HG03354 (cell line): ENCODE measurements around the gene FGF6.
"Not testable (repeated sequence)": the region's sequence is repeated elsewhere in the genome, so short reads cannot be mapped to it uniquely, and the experiment has no call there.

ENCODE experiments used
- ATAC-seq: cut with Tn5 transposase; IDR thresholded peaks from one replicate; pipeline ENCODE4 v1.9.1; 2021; ENCODE audit warnings: mild to moderate bottlenecking; ENCODE audit not compliant: unreplicated experiment, poor library complexity, severe bottlenecking

The FGF6 gene

GRCh38 chr12:4424422-4424821 lies 21.2 kb downstream of the FGF6 start:
- ATAC-seq: no peak

DNA sequence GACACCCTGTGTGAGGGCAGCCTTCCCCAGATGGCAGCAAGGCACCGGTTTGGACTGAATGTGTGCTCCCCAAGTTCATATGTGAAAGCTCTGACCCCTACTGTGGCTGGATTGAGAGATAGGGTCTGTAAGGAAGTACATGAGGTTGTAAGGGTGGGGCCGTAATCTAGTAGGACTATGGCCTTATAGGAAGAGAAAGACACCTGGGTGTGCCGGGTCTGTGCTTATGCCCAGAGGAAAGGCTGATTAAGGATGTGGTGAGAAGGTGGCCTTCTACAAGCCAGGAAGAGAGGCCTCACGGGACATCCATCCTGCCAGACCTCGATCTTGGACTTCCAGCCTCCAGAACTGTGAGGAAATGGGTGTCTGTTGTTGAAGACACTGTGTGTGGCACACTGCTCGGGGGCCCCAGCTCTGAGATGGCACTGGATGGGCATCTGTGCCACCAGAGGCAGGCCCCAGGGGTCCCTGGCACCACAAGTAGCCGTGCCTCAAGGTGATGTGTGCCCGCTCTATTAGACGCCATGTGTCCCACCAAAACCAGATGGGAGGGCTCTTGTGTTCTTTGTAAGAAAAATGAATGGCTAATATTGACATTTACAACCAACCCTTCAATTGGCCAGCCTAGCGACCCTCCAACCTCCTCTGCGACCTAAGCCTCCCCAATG lies 22.0 kb downstream of the FGF6 start:
- ATAC-seq: no peak

DNA sequence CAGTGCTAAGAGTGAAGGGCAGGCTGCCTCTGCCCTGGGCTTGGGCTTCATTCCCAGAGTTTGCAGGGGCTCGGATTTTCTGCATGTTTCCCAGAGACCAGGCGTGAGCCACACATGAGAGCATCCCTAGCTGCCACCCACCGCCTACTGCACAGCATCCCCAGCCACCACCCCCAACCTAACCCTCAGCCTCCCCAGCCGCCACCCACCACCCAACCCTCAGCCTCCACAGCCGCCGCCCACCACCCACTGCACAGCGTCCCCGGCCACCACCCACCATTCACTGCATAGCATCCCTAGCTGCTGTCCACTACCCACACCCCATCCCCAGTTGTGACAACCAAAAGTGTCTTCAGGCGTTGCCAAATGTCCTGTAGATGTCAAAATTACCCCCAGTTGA lies 22.6 kb downstream of the FGF6 start:
- ATAC-seq: no peak

DNA sequence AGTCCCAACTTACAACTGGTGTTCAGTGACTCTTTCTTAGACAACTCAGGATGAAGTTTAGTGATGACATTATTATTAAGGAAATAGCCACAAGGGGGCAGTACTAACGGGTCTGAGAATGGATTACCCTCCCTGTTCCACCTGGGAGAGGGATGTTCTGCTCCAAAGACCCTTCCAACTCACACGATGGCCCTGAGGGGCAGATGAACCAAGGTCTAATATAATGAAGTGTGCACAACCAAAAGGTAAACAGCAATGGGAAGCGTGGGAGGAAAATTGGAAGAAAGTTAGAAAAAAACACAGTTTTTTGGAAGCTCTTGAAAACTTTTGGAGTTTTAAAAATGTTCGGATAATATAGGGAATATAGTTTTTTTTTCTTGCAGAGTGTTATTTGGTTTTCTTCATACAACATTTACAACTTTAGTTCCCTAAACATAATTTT lies 24.0 kb downstream of the FGF6 start:
- ATAC-seq: no peak

DNA sequence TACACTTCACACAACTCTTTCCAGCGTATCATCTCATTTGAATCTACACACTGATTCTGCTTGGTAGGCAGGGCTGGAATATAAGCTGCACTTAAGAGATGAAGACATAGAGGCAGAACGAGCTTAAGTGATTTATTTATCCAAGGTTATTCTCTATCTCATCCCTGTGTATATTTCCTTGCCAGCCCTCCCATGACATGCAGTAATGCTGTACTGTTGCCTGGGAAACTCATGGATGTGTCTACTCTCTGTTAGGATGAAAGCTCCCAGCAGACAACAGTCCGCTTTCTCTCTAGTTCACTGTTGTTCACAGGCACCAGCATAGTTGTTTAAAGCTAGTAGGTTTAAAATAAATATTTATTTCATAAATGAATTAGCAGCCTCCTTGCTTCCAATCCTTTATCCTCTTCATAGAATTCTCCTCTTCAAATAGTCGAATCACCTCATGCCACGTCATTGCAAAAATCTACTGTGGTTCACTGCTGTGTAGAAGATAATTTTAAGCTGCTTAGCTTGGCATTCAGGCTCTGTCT lies 25.4 kb downstream of the FGF6 start:
- no peak for ATAC-seq

GRCh38 chr12:4418913-4419312 lies 26.7 kb downstream of the FGF6 start:
- ATAC-seq: no peak

DNA sequence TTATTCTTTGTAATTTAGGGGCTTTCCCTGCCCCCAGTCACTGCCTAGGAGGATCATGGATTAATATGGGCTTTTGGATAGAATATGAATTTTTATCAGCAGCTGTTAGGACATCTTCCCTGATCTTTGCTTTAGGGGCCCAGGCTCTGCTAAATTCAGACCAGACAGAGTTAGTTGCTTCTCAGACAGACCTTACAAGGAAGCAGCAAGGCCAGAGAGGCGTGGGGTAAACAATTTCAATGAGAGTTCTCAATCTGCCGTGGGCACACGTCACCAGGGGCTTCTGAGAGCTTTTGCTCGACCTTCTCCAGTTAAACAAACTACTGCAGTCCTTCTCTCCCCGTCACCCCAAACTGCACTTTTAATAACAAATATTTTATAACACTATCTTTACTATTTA lies 27.7 kb downstream of the FGF6 start:
- no peak for ATAC-seq

DNA sequence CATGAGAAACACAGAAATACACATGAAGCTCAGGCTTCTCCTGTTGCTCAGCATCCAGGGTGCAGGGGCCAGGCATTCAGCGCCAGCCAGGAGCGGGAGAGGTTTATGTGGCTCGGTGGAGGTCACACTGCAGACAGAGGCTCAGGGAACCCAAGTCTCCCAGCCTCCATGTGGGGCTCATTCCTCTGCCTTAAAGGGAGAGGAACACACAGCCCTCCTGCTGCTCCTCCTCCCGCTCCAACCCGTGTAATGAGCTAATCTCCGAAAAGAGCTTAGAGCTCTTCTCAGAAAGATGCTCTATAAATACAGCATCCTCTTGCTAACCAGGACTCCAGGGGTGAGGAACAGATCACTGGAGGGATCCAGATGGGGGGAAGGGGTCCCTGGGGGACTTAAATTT lies 28.2 kb downstream of the FGF6 start:
- no peak for ATAC-seq

DNA sequence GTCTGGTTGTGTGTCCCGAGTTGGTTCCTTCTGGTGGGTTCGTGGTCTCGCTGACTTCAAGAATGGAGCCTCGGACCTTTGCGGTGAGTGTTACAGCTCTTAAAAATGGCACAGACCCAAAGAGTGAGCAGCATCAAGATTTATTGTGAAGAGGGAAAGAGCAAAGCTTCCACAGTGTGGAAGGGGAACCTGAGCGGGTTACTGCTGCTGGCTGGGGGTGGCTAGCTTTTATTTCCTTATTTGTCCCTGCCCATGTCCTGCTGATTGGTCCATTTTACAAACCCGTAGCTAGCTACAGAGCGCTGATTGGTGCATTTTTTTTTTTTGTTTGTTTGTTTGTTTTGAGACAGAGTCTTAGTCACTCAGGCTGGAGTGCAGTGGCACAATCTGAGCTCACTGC lies 29.3 kb downstream of the FGF6 start:
- ATAC-seq: no peak

- no peak for ATAC-seq
These were observed 33.1 kb downstream of the FGF6 start for GRCh38 chr12:4412465-4412864.

DNA sequence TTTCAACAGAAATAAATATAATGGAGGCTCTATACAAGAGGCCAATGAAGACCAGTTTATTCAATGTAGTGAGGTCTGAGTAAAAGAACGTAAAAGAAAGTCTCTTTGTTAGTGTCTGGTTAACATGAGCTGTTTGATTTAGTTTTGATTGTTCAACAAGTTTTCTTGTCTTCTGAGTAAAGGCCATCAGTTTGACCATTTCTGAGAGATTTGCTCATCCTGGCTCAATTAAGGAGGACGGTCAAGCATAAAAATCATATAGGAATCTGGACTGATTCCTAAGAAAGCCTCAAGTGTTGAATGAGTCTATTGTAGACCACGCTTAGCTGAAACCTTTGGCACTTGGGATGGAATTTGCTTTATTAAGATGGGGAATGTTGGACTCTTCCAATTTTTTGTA lies 33.6 kb downstream of the FGF6 start:
- ATAC-seq: no peak

- ATAC-seq: no peak
These were observed 38.5 kb downstream of the FGF6 start for GRCh38 chr12:4407136-4407535.

DNA sequence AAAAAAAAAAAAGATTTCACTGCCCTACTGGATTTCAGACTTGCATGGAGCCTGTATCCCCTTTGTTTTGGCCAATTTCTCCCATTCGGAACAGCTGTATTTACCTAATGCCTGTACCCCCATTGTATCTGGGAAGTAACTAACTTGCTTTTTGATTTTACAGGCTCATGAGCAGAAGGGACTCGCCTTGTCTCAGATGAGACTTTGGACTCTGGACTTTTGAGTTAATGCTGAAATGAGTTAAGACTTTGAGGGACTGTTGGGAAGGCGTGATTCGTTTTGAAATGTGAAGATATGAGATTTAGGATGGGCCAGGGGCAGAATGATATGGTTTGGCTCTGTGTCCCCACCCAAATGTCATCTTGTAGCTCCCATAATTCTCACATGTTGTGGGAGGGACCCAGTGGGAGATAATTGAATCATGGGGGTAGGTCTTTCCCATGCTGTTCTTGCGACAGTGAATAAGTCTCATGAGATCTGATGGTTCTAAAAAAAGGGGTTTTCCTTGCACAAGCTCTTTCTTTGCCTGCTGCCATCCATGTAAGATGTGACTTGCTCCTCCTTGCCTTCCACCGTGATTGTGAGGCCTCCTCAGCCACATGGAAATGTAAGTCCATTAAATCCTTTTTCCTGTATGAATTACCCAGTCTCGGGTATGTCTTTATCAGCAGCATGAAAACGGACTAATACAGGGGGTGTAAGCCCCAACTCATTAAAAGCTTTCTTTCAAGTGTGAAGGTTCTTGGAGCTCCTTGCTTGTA lies 40.6 kb downstream of the FGF6 start:
- ATAC-seq: not testable (repeated sequence)

GRCh38 chr12:4402996-4403395 lies 42.6 kb downstream of the FGF6 start:
- ATAC-seq: no peak

GRCh38 chr12:4401117-4401516 lies 44.5 kb downstream of the FGF6 start:
- no peak for ATAC-seq

GRCh38 chr12:4395818-4396217 lies 49.8 kb downstream of the FGF6 start:
- no peak for ATAC-seq

DNA sequence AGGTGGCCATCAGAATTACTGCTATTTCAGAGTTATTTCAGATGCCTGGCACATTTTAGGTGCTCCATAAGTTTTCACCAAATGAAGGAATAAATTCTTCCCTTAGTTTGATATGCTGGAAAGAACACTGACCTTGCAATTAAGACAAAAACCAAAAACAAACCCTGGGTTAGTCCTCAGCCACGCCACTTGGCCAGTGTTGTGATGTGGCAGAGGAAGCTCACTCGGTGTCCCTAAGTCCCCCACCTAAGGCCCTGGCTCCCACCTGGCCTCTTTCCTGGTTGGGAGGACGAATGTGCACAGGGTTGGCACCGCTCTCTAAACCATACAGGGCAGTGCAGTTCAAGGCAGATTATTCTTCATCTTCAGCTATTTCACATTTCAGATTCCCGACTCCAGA lies 52.4 kb downstream of the FGF6 start:
- ATAC-seq: no peak

GRCh38 chr12:4392223-4392742 lies 53.3 kb downstream of the FGF6 start:
- ATAC-seq: no peak

DNA sequence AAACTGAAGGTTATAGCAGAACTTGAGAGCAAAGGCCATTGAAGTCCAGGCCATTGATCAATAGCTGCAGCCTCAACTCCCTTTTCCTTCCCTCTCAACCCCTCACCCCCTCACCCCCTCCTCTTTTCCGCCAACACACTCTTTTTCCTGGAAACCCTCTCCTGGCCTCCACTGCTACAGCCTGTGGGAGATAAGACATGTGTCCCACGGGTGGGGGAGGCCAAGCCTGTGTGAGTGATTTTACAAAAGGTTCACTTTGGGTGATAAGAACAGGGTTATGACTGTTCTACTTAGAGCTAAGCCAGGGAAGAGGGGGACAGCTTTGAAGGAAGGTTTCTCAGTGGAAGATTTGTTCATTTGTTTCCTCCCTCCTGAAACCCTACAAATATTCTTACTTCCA lies 57.0 kb downstream of the FGF6 start:
- ATAC-seq: no peak

- ATAC-seq: no peak
These were observed 57.6 kb downstream of the FGF6 start for GRCh38 chr12:4388032-4388431.

- no peak for ATAC-seq
These were observed 58.0 kb downstream of the FGF6 start for GRCh38 chr12:4387607-4388006.
